GM21526 (cell line): ENCODE data around the gene JAM3.
"Not testable (repeated sequence)": the region's sequence is repeated elsewhere in the genome, so short reads cannot be mapped to it uniquely, and the experiment has no call there.

Experiments
- ATAC-seq: cut with Tn5 transposase; IDR thresholded peaks from one replicate; pipeline ENCODE4 v1.9.1; 2021; ENCODE audit warnings: moderate library complexity; ENCODE audit not compliant: unreplicated experiment, low FRiP score

Gene JAM3

DNA sequence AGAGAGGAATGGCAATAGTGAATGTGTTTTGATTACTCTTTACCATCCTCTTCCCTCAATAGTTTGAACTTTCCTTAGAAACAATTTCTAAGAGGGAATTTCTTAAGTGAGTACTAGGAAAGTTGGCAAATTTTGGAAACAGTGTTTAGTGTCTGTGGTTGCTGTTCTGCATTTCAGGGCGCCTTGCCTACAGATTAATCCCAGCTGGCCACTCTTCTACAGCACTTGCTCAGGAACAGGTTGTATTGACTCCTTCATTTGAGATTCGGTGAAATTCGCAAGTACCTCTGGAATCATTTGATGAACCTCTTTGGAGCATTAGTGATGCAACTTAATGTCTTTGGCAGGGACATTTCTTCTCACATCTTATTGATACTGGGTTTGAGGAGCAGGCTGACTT is 28.3 kb downstream of the JAM3 start:
- ATAC-seq, result no peak

DNA sequence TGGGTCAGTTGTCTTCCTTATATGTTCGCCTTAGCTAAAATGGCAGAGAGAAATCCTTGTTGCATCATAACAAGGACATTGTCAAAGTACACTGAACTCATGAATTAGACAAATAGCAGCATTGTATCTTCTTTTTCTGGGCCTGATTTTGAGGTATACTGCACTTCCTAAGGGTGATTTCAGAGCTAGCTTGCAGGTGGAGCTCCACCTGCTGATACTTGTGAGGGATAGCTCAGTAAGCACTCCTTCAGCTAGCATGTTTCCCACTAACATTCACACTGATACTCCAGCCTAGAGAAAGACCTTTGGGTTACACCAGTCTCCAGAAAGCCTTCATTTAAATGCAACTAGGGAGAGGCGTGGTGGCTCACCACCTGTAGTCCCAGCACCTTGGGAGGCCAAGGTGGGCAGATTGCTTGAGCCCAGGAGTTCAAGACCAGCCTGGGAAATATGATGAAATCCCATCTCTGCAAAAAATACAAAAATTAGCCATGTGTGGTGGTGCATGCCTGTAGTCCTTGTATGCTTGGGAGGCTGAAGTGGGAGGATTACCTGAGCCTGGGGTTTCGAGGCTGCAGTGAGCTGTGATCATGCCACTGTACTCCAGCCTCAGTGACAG is 29.8 kb downstream of the JAM3 start:
- ATAC-seq, result peak; percentile 68

DNA sequence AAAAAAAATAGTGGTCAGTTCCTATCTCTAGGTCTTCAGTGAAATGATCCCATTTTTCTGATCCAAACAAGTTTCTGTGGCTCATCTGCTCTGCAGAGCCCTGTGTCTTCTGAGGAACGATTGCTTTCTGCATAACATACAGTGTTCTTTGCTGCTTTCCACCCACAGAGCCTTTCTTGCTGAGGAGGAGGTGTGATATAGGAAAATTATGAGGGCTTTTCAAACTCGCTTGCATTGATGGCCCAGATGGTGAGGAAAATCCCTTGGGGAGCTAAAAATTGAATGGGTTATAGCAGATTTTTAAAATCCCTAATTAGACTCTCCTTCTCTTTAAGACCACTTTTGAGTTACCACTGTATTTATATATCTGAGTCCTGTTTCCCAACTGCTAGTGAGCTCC is 31.3 kb downstream of the JAM3 start:
- no peak for ATAC-seq

DNA sequence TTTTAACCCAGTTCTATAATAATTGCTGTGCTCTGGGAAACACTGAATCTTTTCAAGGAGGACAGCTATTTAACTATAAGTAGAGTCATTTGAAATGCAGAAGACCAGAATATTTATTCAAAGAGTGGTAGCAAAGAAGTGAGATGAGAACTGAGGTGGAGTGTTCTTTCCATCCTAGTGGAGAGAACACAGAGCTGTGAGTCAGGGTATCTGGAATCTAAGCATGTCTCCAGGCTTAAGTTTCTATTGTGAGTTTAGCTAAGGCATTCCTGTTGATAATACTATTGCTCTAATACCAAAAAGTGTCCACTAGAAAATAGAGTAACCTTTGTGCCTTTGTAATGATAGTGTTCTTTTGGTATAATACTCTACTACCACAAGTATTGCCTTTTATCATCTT is 32.4 kb downstream of the JAM3 start:
- ATAC-seq, result no peak

DNA sequence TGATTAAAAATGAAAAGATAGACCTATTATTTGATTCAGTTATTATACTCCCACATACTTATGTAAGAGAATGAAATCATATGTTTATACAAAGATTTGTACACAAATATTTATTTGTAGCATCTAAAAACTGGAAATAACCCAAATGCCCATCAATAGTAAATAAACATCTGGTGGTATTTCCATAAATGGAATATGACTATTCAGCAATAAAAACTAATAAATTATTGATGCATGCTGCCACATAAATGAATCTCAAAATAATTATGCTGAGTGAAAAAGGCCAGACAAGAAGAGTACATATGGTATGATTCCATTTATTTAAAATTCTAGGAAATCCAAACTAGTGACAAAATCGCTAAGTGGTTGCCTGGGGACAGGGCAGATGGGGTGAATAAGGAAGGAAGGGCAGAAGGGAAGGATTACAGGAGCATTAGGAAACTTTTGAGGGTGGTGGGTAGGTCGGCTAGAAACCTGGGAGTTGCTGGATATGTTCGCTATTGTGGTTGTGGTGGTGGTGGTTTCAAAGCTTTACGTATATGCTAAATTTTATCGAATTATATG is 41.5 kb downstream of the JAM3 start:
- no peak for ATAC-seq

DNA sequence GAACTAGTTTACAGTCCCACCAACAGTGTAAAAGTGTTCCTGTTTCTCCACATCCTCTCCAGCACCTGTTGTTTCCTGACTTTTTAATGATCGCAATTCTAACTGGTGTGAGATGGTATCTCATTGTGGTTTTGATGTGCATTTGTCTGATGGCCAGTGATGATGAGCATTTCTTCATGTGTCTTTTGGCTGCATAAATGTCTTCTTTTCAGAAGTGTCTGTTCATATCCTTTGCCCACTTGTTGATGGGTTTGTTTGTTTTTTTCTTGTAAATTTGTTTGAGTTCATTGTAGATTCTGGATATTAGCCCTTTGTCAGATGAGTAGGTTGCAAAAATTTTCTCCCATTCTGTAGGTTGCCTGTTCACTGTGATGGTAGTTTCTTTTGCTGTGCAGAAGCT is 44.9 kb downstream of the JAM3 start:
- ATAC-seq, result not testable (repeated sequence)

DNA sequence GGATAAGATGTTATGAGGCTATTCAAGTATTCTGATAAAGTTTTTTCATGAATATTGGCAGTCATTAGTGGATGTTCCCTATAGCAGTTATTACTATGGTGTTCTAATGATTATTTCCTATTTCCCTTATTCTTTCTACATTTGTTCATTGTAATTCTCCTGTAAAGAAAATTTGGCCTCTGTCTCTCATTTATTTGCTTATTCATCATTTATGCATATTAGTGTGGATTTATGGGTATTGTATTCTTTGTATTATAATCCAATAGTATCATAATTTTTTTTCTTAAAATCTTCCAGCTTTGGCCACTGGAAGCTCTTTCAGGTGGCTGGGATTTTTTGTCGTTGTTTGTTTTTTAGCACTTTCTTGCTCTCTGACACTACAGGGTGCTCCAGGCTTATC is 47.3 kb downstream of the JAM3 start:
- no peak for ATAC-seq

DNA sequence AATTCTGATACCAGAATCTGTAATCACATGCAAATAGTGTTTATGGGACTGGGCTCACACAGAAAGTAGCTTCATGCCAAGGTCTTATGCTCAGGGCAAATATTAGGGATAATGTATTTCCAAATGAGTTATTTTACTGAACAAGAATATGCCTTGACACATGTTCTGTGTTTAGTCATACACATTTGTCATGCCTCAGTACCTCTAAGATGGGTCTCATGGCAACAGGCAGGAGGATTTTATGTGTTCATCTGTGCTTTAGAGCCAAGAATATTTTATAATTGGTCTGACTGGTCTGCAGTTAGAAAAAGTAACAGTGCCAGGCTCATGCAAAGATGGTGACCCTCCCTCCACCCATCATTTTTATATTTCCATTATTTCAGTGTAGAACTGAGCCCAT is 49.1 kb downstream of the JAM3 start:
- no peak for ATAC-seq

DNA sequence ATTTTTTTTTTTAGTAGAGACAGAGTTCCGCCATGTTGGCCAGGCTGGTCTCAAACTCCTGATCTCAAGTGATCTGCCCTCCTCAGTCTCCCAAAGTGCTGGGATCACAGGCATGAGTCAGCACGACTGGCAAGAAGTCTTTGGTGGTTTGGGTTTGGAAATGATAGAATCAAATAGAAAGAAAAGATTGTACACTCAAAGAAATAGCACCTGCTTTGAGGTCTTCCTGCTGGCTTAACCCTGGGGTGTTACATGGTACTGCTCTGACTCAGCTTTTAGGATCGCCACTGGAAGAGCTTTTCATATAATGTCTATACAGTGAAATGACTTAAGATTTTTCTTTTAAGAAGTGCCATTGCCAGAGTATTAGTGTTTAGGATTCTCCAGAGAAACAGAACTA is 50.2 kb downstream of the JAM3 start:
- ATAC-seq, result no peak

DNA sequence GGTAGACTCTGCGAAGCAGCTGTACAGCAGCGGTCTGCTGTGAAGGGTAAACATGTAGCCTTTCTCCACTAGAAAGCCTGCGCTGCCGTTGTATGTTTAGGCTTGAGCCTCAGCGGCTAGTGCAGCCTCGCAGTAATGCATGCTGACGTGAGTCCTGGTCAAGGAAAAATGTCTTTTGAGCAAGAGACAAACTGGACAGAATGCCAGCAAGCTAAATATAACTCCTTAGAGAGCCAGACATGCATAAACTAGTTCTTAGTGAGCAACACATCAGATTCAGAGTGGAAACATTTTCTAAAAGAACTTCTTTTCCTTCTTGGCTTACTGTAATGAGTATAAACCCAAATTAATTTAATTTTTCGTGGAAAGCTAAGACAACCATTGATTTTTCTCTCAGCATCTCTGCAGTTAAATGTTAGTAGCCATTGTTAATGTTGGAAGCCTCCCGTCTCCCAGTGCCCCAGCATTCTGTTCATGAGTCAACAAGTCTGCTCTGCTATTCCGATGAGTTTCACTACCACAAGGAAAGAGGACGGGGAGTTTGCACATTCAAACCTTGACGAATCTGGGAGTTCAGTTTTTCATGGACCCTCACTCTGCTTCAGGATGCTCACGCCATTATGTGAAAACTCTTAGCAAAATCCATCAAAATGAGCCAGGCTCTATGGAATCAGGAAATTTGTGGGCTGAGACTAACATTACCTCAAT is 51.4 kb downstream of the JAM3 start:
- no peak for ATAC-seq

DNA sequence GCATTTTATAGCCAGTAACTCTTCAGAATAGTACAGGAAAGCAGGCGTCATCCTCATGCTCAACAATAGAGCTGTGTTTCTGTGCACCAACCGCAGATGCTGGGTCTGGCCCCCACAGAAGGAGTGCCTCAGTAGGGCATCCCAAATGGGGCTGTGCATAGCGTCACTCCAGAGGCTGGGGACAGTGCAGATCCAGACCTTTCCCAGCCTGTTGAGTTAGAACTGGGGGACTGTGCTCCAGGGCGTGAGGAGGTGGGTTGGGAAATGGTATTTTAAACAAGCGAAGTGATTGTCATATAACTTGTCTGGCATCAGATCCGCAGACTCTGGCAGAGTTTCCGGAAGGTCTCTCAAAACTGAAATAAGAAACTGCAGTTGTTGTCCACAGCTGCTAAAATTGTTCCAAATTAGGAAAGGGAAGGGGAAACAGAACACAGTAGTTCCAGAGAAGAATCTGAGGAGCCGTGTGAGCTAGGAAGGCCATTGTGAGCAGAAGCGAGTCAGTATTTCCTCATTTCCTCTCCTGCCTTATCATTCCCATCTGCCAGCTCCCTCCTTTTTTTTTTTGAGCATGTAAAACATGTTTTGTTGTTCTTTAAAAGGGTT is 52.2 kb downstream of the JAM3 start:
- ATAC-seq, result no peak

DNA sequence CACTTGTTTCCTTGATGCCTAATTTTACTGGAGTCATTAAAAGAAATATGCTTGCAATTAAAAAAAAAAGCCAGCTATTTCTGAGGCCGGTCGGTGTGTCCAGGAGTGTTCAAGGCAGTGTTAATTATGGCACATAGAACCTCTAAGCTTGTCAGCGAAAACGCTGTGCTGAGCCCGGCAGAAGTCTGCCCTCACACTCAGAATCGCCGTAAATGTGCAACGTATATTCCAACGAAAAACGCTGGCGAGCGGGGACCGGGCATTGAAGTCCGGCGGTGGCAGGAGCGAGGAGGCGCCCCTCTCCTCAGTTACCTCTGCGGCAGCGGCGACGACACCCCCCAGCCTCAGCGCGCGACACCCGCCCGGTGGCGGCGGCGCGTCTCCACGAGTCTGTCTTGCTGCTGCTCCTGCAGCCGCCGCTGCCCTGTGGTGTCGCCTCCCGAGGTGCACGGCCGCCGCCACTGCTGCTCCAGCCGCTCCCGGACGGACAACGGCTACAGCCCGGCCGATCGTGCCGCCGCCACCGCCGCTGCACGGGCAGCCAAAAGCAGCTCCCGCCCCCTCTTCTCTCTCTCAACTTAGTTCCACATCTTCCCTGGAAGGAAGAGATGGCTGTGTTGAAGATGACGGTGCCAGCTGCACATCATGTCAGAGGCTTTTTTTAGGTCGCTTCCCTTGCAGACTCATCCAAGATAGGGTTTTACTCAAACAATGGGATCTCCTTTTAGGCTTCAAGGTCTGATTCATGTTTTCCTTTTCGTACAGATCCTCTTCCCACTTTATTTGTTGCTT is 56.0 kb downstream of the JAM3 start:
- ATAC-seq, result no peak

DNA sequence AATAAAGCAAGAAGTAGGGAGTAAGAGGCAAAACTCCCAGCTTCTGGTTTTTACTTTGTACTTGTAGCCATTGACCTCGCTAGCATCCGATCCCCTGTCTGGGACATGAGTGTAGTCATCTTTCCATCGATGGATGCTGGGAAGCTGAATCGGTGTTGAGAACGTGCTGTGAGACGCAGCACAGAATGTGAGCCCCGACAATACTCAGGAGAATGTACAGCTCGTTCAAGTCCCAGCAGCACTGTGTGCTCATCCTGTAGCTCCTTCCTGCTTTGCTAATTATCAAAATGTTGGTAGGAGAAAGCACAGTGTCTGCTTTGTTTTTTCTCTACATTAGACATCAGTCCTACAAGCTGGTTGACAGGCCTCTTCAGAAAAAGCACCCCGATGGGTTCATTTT is 56.6 kb downstream of the JAM3 start:
- no peak for ATAC-seq

DNA sequence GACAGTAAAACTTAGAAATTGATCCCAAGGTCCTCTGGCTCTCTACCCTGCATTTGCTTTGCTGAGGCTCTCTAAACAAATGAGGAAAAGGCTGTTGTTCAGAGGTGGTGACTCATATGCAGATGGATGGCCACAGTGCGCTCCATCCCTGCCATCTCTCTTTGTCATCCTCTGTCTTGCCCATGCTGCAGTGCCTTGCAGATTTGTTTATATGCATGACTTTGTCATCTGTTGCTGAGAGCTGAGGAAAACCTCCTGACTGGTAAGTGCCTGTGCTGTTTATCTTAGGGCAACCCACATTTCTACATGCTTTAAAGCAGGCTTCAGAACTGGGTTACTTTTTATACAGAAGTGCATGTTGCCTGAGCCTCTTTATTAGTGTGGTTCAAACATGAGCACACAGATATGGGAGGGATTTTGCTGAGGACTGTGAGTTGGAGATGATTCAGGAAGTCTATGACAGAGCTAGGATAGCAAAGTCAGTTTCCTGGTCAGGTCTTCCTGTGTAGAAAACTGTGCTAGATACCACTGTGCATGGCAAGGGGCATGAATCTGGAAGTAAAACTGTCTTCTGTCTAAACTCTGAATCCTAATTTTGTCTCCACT is 57.4 kb downstream of the JAM3 start:
- ATAC-seq, result no peak

DNA sequence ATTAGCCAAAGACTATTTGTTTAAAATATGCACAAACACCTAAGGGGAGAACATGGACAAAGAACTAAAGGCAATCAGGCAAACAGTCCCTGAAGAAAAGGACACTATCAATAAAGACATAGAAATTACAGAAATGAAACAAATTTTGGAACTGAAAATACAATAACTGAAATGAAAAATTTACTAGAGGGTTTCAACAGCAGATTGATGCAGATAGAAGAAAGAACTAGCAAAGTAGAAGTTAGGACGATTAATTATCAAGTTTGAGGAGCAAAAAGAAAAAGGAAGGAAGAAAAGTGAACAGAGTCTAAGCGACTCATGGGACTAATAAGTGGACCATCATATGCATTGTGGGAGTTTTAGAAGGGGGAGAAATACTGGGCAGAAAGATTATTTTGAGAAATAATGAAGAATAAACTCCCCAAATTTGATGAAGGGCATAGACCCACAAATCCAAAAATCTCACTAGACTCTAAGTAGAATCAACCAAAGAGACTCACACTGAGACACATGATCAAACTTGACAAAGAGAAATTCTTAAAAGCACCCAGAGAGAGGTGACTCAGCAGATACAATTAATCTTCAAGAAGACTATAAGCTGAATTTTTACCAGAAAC is 62.9 kb downstream of the JAM3 start:
- ATAC-seq, result no peak

DNA sequence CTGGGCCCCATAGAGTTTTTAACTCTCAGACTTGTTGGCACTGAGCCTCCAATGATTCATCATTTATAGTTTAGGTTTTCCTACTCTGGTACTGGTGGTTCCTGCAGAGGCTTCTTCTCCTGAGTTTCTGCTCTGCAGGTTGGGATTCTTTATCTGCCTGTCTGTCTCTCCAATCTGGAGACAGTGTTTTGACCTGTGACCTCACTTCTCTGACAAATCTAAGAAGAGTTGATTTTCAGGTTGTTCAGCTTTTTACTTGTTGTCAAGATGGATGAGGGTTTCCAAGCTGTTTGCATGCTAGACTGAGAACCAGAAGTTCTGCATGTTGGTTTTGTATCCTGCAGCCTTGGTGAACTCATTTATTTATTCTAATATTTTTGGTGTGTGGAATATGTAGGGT is 63.9 kb downstream of the JAM3 start:
- no peak for ATAC-seq

DNA sequence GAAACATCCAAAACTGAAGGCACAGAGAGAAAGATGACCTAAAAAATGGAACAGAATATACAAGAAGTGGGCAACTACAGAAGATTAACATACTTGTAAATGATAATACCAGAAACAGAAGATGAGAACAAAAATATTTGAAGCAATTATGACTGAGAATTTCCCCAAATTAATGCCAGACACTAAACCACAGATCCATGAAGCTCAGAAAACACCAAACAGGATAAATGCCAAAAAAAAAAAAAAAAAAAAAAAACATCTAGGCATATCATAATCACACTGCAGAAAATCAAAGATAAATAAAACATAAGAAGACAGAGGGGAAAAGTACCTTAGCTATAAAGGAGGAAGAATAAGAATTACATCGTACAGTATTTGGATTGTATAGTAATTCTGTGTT is 65.3 kb downstream of the JAM3 start:
- ATAC-seq, result no peak

DNA sequence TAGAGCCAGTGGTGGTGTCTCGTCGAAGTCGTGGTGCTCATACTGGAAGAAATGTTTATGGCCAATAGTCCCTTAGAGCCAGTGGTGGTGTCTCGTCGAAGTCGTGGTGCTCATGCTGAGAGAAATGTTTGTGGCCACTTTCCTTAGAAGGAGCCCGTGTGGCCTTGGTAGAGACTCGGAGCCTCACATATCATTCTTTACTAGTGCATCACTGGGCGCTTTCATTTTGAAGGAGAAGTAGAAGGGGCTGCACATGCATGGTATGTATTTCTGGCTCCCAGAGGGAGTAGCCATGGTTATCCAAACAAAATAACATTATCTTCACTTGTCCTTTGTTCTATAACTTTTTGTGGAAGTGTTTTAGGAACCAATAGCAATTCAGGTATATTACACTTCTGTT is 69.5 kb downstream of the JAM3 start:
- ATAC-seq, result no peak

DNA sequence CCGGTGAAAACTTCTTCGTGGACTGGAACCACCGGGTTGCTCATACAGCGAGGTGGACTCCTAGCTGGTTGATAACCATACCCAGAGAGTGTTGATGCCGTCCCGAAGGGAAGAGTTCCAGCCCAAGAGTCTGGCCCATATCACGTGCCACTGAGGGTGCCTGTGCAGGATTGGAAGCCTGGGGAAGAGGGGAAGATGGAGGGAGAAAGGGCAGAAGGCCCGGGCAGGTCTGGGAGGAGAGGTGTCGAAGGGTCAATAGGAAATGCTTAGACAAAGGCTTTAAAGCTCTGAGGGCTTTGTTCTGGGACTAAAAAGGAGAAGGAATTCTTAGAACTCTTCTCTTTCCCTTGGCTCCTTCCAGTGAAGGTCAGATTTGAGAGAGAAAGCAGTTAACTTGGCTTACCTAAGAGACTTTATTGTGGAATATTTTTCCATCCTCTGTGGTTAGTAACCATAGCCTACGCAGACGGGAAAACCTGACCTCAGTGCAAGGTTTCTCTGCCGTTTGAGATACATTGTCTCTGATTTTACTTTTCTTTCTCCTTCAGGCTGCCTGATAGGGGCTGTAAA is 70.5 kb downstream of the JAM3 start:
- ATAC-seq, result no peak

DNA sequence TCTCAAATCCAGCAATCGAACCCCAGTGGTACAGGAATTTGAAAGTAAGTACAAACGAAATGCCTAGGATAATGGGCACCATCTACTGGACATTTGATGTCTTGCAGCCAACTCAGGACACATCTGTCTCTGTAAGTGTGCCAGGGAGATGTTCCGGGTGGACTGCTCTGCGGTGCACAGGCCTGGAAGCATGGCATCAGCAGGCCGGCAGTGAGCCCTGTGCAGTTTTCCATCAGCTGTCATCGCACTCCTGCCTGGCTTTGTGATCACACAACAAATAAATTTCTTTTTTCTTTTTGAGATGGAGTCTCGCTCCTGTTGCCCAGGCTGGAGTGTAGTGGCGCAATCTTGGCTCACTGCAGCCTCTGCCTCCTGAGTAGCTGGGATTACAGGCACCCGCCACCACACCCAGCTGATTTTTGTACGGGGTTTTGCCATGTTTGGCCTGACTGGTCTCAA is 71.0 kb downstream of the JAM3 start:
- ATAC-seq, result peak; percentile 61
